Activated CD8-positive, alpha-beta memory T cell treated with anti-CD3 and anti-CD28 coated beads, Interleukin-2, amount 50 U/mL, for 48 hours (primary cell): ENCODE results near the gene GLO1.
A peak's percentile ranks its signal among the peaks of the same experiment; 100 is the strongest.

Experiments used
- DNase-seq: peaks from one replicate; pipeline ENCODE4 v3.0.0-alpha.2; 2020

Gene GLO1

GRCh38 chr6:38656896-38657295 lies 46.0 kb downstream of the GLO1 start:
- no peak for DNase-seq

GRCh38 chr6:38654263-38654662 lies 48.7 kb downstream of the GLO1 start:
- DNase-seq, result no peak

GRCh38 chr6:38651121-38651784 lies 51.7 kb downstream of the GLO1 start:
- DNase-seq, result no peak

- no peak for DNase-seq
Measured at GRCh38 chr6:38650207-38650752, 52.7 kb downstream of the GLO1 start.

- no peak for DNase-seq
Measured at GRCh38 chr6:38649744-38650143, 53.2 kb downstream of the GLO1 start.

- no peak for DNase-seq
Measured at GRCh38 chr6:38648629-38649028, 54.3 kb downstream of the GLO1 start.

GRCh38 chr6:38646166-38646878 lies 56.6 kb downstream of the GLO1 start:
- DNase-seq, result no peak

- no peak for DNase-seq
Measured at GRCh38 chr6:38644951-38645350, 58.0 kb downstream of the GLO1 start.

GRCh38 chr6:38640216-38640909 lies 62.6 kb downstream of the GLO1 start:
- DNase-seq, result no peak

- DNase-seq, result peak; percentile 91
Measured at GRCh38 chr6:38639498-38640215, 63.3 kb downstream of the GLO1 start, which contains the start of gene BTBD9. BTBD9 (minus strand) TSS chr6:38639929.

GRCh38 chr6:38638941-38639497 lies 63.9 kb downstream of the GLO1 start:
- DNase-seq, result peak; percentile 81

- DNase-seq, result no peak
Measured at GRCh38 chr6:38637756-38638155, 65.2 kb downstream of the GLO1 start.

GRCh38 chr6:38636027-38636426 lies 66.9 kb downstream of the GLO1 start:
- DNase-seq, result no peak

GRCh38 chr6:38634518-38634917 lies 68.4 kb downstream of the GLO1 start:
- no peak for DNase-seq

- no peak for DNase-seq
Measured at GRCh38 chr6:38632490-38632889, 70.5 kb downstream of the GLO1 start.

- no peak for DNase-seq
Measured at GRCh38 chr6:38631186-38631783, 71.7 kb downstream of the GLO1 start.
